ENCODE results near the gene CTSV. TPM values are rescaled to one million over a fixed set of nuclear protein-coding genes. Genes with fewer than 3 reads are reported as not detected.
"Not testable (repeated sequence)": the region's sequence is repeated elsewhere in the genome, so short reads cannot be mapped to it uniquely, and the experiment has no call there.

Gene CTSV
- total RNA-seq, 1 experiment from 2014 or later, result 127 TPM

- no peak overlapping the region for H3K27ac Mint-ChIP-seq (ENCODE audit: unreplicated experiment)
Measured at GRCh38 chr9:97072285-97072776, 33.4 kb upstream of the CTSV start.

GRCh38 chr9:97070325-97070724 is 31.4 kb upstream of the CTSV start:
- POLR2A ChIA-PET; BruUV-seq (replicated peaks); CTCF ChIA-PET; H3K9me3 ChIP-seq; H3K27ac Mint-ChIP-seq (ENCODE audit: unreplicated experiment); H3K36me3 Mint-ChIP-seq (ENCODE audit: insufficient read depth, unreplicated experiment); H3K36me3 ChIP-seq (ENCODE audit: control insufficient read depth, insufficient read depth, low read length); DNase-seq; intact Hi-C loops (cut with micrococcal nuclease; ENCODE audit: unreplicated experiment); H3K27me3 Mint-ChIP-seq (ENCODE audit: insufficient read depth, unreplicated experiment); H3K4me3 Mint-ChIP-seq (ENCODE audit: unreplicated experiment); H3K27me3 ChIP-seq (replicated peaks; ENCODE audit: control insufficient read depth, insufficient read depth, low read length); H3K4me3 ChIP-seq (ENCODE audit: low read depth, low read length): not testable (repeated sequence)
- H3K4me1 Mint-ChIP-seq (ENCODE audit: low read depth, unreplicated experiment), result peaks cover 22% of the 10 kb centered on the region
- H3K4me1 ChIP-seq, result peaks cover 14% of the 10 kb centered on the region
- peaks cover 16% of the 10 kb centered on the region for H3K9me3 Mint-ChIP-seq (ENCODE audit: unreplicated experiment)

More at GRCh38 chr9:97072285-97072776, 33.4 kb upstream of the CTSV start:
- BruUV-seq (replicated peaks), result no TSS peak
- Histone ChIP-seq H3K36me3 (ENCODE audit: control insufficient read depth, insufficient read depth, low read length) (no peaks in the 10 kb centered on the region), H3K4me1 (peaks cover 14% of the 10 kb centered on the region), H3K27me3 (replicated peaks; ENCODE audit: control insufficient read depth, insufficient read depth, low read length) (no peaks in the 10 kb centered on the region), H3K4me3 (ENCODE audit: low read depth, low read length) (no peak overlapping the region), H3K9me3 (no peaks in the 10 kb centered on the region)
- peak; percentile 64 to 75 for DNase-seq
- no peak overlapping the region for H3K4me3 Mint-ChIP-seq (ENCODE audit: unreplicated experiment)
- H3K27me3 Mint-ChIP-seq (ENCODE audit: insufficient read depth, unreplicated experiment), result no peaks in the 10 kb centered on the region
- no peak for TF ChIP-seq CTCF (IDR thresholded peaks at IDR 0.05; ENCODE audit: insufficient read depth in 1 of 2, low read depth in 1 of 2, low read length in 1 of 2, severe bottlenecking in 1 of 2, unreplicated experiment in 1 of 2)
- peaks cover 22% of the 10 kb centered on the region for H3K4me1 Mint-ChIP-seq (ENCODE audit: low read depth, unreplicated experiment)
- H3K36me3 Mint-ChIP-seq (ENCODE audit: insufficient read depth, unreplicated experiment), result no peaks in the 10 kb centered on the region
- ChIA-PET CTCF (no interaction called here), POLR2A (no interaction called here)
- intact Hi-C loops (cut with micrococcal nuclease; ENCODE audit: unreplicated experiment), result no loop called here
- H3K9me3 Mint-ChIP-seq (ENCODE audit: unreplicated experiment), result no peaks in the 10 kb centered on the region

GRCh38 chr9:97067490-97067889 is 28.5 kb upstream of the CTSV start:
- H3K36me3 Mint-ChIP-seq (ENCODE audit: insufficient read depth, unreplicated experiment), result no peaks in the 10 kb centered on the region
- Histone ChIP-seq H3K36me3 (ENCODE audit: control insufficient read depth, insufficient read depth, low read length) (no peaks in the 10 kb centered on the region), H3K27me3 (replicated peaks; ENCODE audit: control insufficient read depth, insufficient read depth, low read length) (no peaks in the 10 kb centered on the region), H3K9me3 (no peaks in the 10 kb centered on the region; the same call in 1 of the 2 replicates), H3K4me3 (ENCODE audit: low read depth, low read length) (no peak overlapping the region), H3K4me1 (peaks cover 30% of the 10 kb centered on the region)
- H3K27me3 Mint-ChIP-seq (ENCODE audit: insufficient read depth, unreplicated experiment), result no peaks in the 10 kb centered on the region
- ChIA-PET CTCF (no interaction called here), POLR2A (no interaction called here)
- no peak for DNase-seq
- intact Hi-C loops (cut with micrococcal nuclease; ENCODE audit: unreplicated experiment), result no loop called here
- peaks cover 21% of the 10 kb centered on the region for H3K9me3 Mint-ChIP-seq (ENCODE audit: unreplicated experiment)
- H3K27ac Mint-ChIP-seq (ENCODE audit: unreplicated experiment), result no peak overlapping the region
- H3K4me3 Mint-ChIP-seq (ENCODE audit: unreplicated experiment), result no peak overlapping the region
- peaks cover 10% of the 10 kb centered on the region for H3K4me1 Mint-ChIP-seq (ENCODE audit: low read depth, unreplicated experiment)
- BruUV-seq (replicated peaks), result no TSS peak
- no peak for TF ChIP-seq CTCF (IDR thresholded peaks at IDR 0.05; ENCODE audit: insufficient read depth in 1 of 2, low read depth in 1 of 2, low read length in 1 of 2, severe bottlenecking in 1 of 2, unreplicated experiment in 1 of 2)

- H3K27ac Mint-ChIP-seq (ENCODE audit: unreplicated experiment), result peak overlapping the region; percentile 58
- H3K4me3 Mint-ChIP-seq (ENCODE audit: unreplicated experiment), result no peak overlapping the region
- Histone ChIP-seq H3K27me3 (replicated peaks; ENCODE audit: control insufficient read depth, insufficient read depth, low read length) (no peaks in the 10 kb centered on the region), H3K4me1 (peaks cover 27% of the 10 kb centered on the region), H3K4me3 (ENCODE audit: low read depth, low read length) (no peak overlapping the region), H3K36me3 (ENCODE audit: control insufficient read depth, insufficient read depth, low read length) (no peaks in the 10 kb centered on the region), H3K9me3 (no peaks in the 10 kb centered on the region; the same call in 1 of the 2 replicates)
- ChIA-PET CTCF (no interaction called here), POLR2A (no interaction called here)
- BruUV-seq (replicated peaks), result no TSS peak
- H3K36me3 Mint-ChIP-seq (ENCODE audit: insufficient read depth, unreplicated experiment), result no peaks in the 10 kb centered on the region
- no peaks in the 10 kb centered on the region for H3K27me3 Mint-ChIP-seq (ENCODE audit: insufficient read depth, unreplicated experiment)
- peaks cover 21% of the 10 kb centered on the region for H3K9me3 Mint-ChIP-seq (ENCODE audit: unreplicated experiment)
- TF ChIP-seq CTCF (IDR thresholded peaks at IDR 0.05; ENCODE audit: insufficient read depth in 1 of 2, low read depth in 1 of 2, low read length in 1 of 2, severe bottlenecking in 1 of 2, unreplicated experiment in 1 of 2), result no peak
- peaks cover 6% of the 10 kb centered on the region for H3K4me1 Mint-ChIP-seq (ENCODE audit: low read depth, unreplicated experiment)
- DNase-seq, result peak; percentile 31 to 43
- intact Hi-C loops (cut with micrococcal nuclease; ENCODE audit: unreplicated experiment), result no loop called here
Measured at GRCh38 chr9:97064176-97064575, 25.2 kb upstream of the CTSV start.

Measured in Caco-2 (cell line).